Mesothelial cell of epicardium (in vitro differentiated cells): ENCODE results near the gene LRMDA. TPM values are rescaled to one million over a fixed set of nuclear protein-coding genes. Genes with fewer than 3 reads are reported as not detected.

ENCODE experiments used
- DNase-seq, 2 experiments: peaks; one replicate each; pipeline ENCODE4 v3.0.0; 2021; ENCODE audit warnings: low spot score in 2 of 2; ENCODE audit not compliant: unreplicated experiment in 2 of 2
- H3K27ac Mint-ChIP-seq: 2 replicates; pipeline ENCODE4 v1.8.0; 2021; ENCODE audit warnings: mixed read lengths
- H3K27me3 Mint-ChIP-seq: 2 replicates; pipeline ENCODE4 v1.8.0; 2021; ENCODE audit warnings: low read depth, mixed read lengths
- H3K36me3 Mint-ChIP-seq: 2 replicates; pipeline ENCODE4 v1.8.0; 2021; ENCODE audit warnings: mixed read lengths
- H3K4me1 Mint-ChIP-seq: 2 replicates; pipeline ENCODE4 v1.8.0; 2021; ENCODE audit warnings: mixed read lengths
- H3K4me3 Mint-ChIP-seq: 2 replicates; pipeline ENCODE4 v1.8.0; 2021; ENCODE audit warnings: mild to moderate bottlenecking, moderate library complexity, mixed read lengths
- H3K9me3 Mint-ChIP-seq: 2 replicates; pipeline ENCODE4 v1.8.0; 2021; ENCODE audit warnings: mixed read lengths
- total RNA-seq: library from RNA; stranded (reverse); gene quantifications from 3 replicates; pipeline ENCODE4 v1.2.1, GENCODE V29; 2021
- TF ChIP-seq, protein P1 (sequence below): fragments of 200-600 bp; sonication (generic); IDR thresholded peaks from one replicate; pipeline ENCODE4 v1.5.0; 2021; ENCODE audit warnings: antibody characterized with exemption; ENCODE audit not compliant: unreplicated experiment

Gene LRMDA
- total RNA-seq, 1 donor from 2014 or later = 2.0 TPM

DNA sequence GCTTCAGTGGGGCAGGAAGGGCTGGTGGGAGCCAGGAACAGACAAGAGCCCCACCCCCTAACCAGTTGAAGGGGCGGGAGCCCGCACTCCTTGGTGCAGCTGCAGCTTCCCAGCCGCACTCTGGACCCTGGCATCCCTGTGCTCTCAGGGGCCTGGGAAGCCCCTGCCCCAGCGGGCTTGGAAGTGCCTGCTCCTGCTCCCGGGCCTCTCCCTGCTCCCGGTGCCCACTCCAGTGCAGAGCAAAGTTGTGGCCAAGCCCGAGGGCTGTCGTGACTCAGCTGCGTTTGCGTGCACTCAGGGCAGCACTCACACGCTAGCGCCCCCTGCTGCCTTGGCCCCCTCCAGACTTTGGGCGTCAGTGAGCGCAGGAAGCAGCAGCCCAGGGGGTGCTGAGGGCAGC is 883.8 kb downstream of the LRMDA start:
- no peak overlapping the region for H3K4me3 Mint-ChIP-seq
- TF ChIP-seq, protein P1, sequence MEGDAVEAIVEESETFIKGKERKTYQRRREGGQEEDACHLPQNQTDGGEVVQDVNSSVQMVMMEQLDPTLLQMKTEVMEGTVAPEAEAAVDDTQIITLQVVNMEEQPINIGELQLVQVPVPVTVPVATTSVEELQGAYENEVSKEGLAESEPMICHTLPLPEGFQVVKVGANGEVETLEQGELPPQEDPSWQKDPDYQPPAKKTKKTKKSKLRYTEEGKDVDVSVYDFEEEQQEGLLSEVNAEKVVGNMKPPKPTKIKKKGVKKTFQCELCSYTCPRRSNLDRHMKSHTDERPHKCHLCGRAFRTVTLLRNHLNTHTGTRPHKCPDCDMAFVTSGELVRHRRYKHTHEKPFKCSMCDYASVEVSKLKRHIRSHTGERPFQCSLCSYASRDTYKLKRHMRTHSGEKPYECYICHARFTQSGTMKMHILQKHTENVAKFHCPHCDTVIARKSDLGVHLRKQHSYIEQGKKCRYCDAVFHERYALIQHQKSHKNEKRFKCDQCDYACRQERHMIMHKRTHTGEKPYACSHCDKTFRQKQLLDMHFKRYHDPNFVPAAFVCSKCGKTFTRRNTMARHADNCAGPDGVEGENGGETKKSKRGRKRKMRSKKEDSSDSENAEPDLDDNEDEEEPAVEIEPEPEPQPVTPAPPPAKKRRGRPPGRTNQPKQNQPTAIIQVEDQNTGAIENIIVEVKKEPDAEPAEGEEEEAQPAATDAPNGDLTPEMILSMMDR = no peak
- H3K9me3 Mint-ChIP-seq = peaks cover 18% of the 10 kb centered on the region

DNA sequence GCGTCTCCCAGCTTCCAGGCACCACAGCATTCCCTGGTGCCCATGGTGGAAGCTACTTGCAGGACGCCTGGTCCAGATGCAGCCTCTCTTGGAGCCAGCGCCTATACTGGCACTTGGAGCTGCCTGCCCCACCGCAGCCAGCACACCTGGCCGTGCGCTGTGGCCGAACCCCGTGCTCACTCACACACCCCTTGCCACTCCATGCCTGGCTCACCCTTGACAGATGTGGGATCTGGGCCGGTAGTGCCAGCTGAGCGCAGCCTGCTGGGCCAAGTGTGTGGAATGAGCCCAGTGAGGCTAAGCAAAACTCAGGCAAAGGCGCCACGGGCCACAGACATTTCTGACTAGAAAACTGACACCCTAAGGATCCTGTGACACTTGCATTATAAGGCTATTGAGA is 884.8 kb downstream of the LRMDA start:
- TF ChIP-seq, protein P1 = no peak
- Mint-ChIP-seq H3K4me3 (no peak overlapping the region), H3K27ac (no peak overlapping the region), H3K4me1 (peaks cover 34% of the 10 kb centered on the region), H3K36me3 (peaks cover 13% of the 10 kb centered on the region), H3K9me3 (peaks cover 18% of the 10 kb centered on the region), H3K27me3 (no peaks in the 10 kb centered on the region)
- no peak for DNase-seq

More for the DNA sequence above, 883.8 kb downstream of the LRMDA start:
- Mint-ChIP-seq H3K27me3 (no peaks in the 10 kb centered on the region), H3K4me1 (peaks cover 40% of the 10 kb centered on the region), H3K27ac (no peak overlapping the region), H3K36me3 (peaks cover 13% of the 10 kb centered on the region)
- DNase-seq = no peak

DNA sequence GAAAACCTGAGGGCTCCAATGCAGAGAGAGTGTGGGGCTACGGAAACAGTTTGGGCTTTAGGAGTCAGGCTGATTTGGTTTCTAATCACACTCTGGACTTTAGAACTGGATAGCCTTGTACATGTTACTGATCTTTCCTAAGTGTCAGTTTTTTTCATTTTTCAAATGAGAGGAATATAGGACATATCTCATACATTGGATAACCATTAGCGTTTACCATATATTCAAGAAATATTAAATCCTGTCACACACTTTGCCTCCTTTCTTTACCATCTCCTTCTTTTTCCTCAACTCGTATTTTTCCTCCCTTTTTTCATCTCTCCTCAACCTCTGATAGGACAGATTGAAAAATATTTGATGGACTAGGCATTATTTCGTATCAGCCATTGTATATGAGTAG is 885.7 kb downstream of the LRMDA start:
- no peak for DNase-seq
- TF ChIP-seq, protein P1 = no peak
- peaks cover 18% of the 10 kb centered on the region for H3K9me3 Mint-ChIP-seq
- no peaks in the 10 kb centered on the region for H3K27me3 Mint-ChIP-seq
- no peak overlapping the region for H3K4me3 Mint-ChIP-seq
- H3K4me1 Mint-ChIP-seq = peaks cover 25% of the 10 kb centered on the region
- H3K27ac Mint-ChIP-seq = no peak overlapping the region
- H3K36me3 Mint-ChIP-seq = peaks cover 13% of the 10 kb centered on the region

DNA sequence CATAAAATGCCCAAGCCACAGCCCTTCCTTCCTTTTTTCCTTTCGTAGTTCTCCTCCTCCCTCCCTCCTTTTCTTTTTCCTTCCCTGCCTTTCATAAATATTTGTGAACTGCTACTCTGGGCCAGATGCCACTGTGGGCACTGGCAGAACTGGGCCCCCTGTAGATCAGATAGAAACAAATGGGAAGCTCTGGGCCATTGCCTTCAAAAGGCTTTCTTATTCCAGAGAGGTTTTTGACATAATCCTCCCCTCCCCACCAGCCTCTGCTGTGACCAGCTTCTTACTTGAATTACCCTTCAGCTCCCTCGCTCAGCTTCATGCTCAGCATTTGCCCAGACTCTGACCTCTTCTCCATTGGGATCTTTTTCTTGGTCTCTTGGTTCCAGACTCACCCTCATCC is 886.8 kb downstream of the LRMDA start:
- peaks cover 17% of the 10 kb centered on the region for H3K4me1 Mint-ChIP-seq
- no peak for DNase-seq
- H3K36me3 Mint-ChIP-seq = peaks cover 13% of the 10 kb centered on the region
- TF ChIP-seq, protein P1 = no peak
- H3K4me3 Mint-ChIP-seq = no peak overlapping the region
- H3K27me3 Mint-ChIP-seq = no peaks in the 10 kb centered on the region
- H3K27ac Mint-ChIP-seq = no peak overlapping the region
- peaks cover 18% of the 10 kb centered on the region for H3K9me3 Mint-ChIP-seq

DNA sequence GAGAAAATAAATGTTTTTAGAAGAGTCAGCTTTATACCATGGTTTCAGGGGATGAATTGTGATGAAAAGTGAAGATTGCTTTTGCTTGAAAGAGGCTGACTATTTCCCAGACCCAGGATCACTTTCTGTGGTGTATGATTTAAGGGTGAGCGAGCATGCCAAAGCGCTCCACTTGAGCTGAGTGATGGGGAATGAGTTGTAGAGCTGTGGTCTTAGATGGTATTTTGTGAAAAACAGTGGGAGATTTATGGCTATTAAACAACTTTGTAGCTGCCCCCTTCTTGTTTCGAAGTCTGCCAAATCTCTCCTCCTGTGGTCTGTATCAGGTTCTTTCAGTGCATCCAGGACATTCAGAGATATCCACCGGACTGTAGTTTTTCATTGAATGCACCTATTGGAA is 888.2 kb downstream of the LRMDA start:
- peaks cover 18% of the 10 kb centered on the region for H3K9me3 Mint-ChIP-seq
- no peak overlapping the region for H3K27ac Mint-ChIP-seq
- TF ChIP-seq, protein P1 = no peak
- no peak for DNase-seq
- H3K36me3 Mint-ChIP-seq = peaks cover 13% of the 10 kb centered on the region
- no peaks in the 10 kb centered on the region for H3K27me3 Mint-ChIP-seq
- peaks cover 26% of the 10 kb centered on the region for H3K4me1 Mint-ChIP-seq
- no peak overlapping the region for H3K4me3 Mint-ChIP-seq

DNA sequence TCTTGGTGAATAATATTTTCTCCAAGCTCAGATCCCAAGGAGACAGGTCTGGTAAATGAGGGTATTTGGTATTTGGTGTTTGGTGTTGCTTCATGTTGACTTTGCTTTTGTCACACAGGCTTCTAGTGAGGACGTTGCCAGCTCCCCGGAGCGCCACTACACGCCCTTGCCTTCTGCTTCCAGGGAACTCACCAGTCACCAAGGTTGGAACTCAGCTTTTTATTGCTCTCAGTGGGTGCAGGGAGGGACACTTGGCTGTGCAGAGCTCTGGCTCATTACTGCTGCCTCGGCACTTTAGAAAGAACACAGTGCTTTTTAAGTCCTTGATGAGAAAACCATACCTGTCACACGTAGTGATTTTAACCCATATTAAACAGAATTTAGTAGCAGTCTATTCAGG is 892.9 kb downstream of the LRMDA start:
- TF ChIP-seq, protein P1 = no peak
- peaks cover 22% of the 10 kb centered on the region for H3K4me1 Mint-ChIP-seq
- H3K36me3 Mint-ChIP-seq = no peaks in the 10 kb centered on the region
- H3K9me3 Mint-ChIP-seq = no peaks in the 10 kb centered on the region
- no peak overlapping the region for H3K4me3 Mint-ChIP-seq
- no peak overlapping the region for H3K27ac Mint-ChIP-seq
- no peaks in the 10 kb centered on the region for H3K27me3 Mint-ChIP-seq
- no peak for DNase-seq
